Heart left ventricle (tissue), 13 donors: Measurements from ENCODE around the gene RBMS1.

Experiments
- POLR2A ChIP-seq, 2 donors: fragments of 450-650 bp; IDR thresholded peaks; one replicate each; pipeline ENCODE4 v1.6.1; 2017; ENCODE audit warnings: antibody characterized with exemption in 2 of 2, mild to moderate bottlenecking in 2 of 2, moderate library complexity in 2 of 2
- TF ChIP-seq, protein P1 (sequence below), 12 donors: fragments of 200-600 bp; sonication (generic) in 4 of 12; IDR thresholded peaks; one replicate each; pipeline versions ENCODE4 v1.5.0 to v1.8.0; 2018 to 2022; ENCODE audit warnings: antibody characterized with exemption in 12 of 12, mild to moderate bottlenecking in 5 of 12
- donor health status: ischemic (EF 13 %, LVEDD 7.1; RV severe dilation, severe dysfunction).
- donor health status: DM: no; HTN: yes; CAD: no.
- donor health status: DM: no; HTN: no; CAD: no.
- donor health status: ischemic (EF 25% LVEDD 6.9; RV normal size, moderate dysfunction).
- donor health status: ischemic (EF 25% LVEDD 5.7; RV mildly dilated, moderate dysfunction).
- donor health status: ischemic (EF 35%, LVEDD 5.7; RV mildly dilated, moderate dysfunction).
- donor health status: nonischemic (EF 11% LVEDD 7.7; RV severe dilation, severe dysfunction).
- donor health status: DM: yes; HTN: yes; CAD: no.
- donor health status: PGD.
- donor health status: ischemic (EF 29% LVEDD 5.4; RV normal size, mild dysfunction).
- donor health status: nonischemic (EF 23%, LVEDD 6.1; RV moderate dilation, normal function).

DNA sequence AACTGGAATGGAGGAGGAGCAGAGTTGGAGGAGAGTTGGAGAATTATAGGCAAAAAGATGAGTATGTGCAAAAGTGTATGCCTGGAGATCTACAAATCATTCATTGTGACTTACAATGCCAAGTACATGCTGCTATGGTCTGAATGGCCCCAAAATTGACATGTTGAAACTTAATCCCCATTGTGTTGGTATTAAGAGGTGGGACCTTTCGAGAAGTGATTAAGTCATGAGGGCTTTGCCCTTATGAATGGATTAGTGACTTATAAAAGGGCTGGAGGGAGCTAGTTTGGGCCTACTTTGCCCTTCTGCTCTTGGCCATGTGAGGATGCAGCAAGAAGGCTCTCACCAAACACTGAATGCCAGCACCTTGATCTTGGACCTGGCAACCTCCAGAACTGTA, 6.3 kb upstream of the RBMS1 start:
- TF ChIP-seq, protein P1, sequence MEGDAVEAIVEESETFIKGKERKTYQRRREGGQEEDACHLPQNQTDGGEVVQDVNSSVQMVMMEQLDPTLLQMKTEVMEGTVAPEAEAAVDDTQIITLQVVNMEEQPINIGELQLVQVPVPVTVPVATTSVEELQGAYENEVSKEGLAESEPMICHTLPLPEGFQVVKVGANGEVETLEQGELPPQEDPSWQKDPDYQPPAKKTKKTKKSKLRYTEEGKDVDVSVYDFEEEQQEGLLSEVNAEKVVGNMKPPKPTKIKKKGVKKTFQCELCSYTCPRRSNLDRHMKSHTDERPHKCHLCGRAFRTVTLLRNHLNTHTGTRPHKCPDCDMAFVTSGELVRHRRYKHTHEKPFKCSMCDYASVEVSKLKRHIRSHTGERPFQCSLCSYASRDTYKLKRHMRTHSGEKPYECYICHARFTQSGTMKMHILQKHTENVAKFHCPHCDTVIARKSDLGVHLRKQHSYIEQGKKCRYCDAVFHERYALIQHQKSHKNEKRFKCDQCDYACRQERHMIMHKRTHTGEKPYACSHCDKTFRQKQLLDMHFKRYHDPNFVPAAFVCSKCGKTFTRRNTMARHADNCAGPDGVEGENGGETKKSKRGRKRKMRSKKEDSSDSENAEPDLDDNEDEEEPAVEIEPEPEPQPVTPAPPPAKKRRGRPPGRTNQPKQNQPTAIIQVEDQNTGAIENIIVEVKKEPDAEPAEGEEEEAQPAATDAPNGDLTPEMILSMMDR (IDR thresholded peaks at IDR 0.05), result no peak
- TF ChIP-seq POLR2A (IDR thresholded peaks at IDR 0.05), result no peak
